Psoas muscle (tissue), 8 donors: ENCODE data around the gene ENDOG. TPM values are rescaled to one million over a fixed set of nuclear protein-coding genes. Genes with fewer than 3 reads are reported as not detected.
"Not testable (repeated sequence)": the region's sequence is repeated elsewhere in the genome, so short reads cannot be mapped to it uniquely, and the experiment has no call there.

ENCODE experiments used
- ATAC-seq, 4 donors: fragments of 200-7000 bp; cut with Tn5 transposase; one replicate each; pipeline ENCODE4 v1.9.1; 2020; ENCODE audit warnings: moderate library complexity in 3 of 4, mild to moderate bottlenecking in 2 of 4
- DNase-seq, 2 donors: peaks; one replicate each; pipeline ENCODE4 v3.0.0-alpha.2; 2020
- H3K27ac ChIP-seq: fragments of 200-600 bp; one replicate; pipeline ENCODE4 v1.8.0; 2022
- H3K27me3 ChIP-seq, 3 donors: fragments of 200-600 bp in 1 of 3; one replicate each; pipeline versions ENCODE4 v1.6.1 to v1.8.0; 2013 to 2022; ENCODE audit warnings: low read length in 2 of 3, mild to moderate bottlenecking in 2 of 3, moderate library complexity in 1 of 3; ENCODE audit not compliant: insufficient read depth in 3 of 3
- H3K36me3 ChIP-seq, 2 donors: fragments of 200-600 bp in 1 of 2; one replicate each; pipeline versions ENCODE4 v1.6.1 to v1.8.0; 2013 to 2022; ENCODE audit warnings: low read depth in 1 of 2, mild to moderate bottlenecking in 1 of 2, moderate library complexity in 1 of 2; ENCODE audit not compliant: insufficient read depth in 1 of 2
- H3K4me1 ChIP-seq: fragments of 200-600 bp; one replicate; pipeline ENCODE4 v1.8.0; 2022
- H3K4me3 ChIP-seq: fragments of 200-600 bp; one replicate; pipeline ENCODE4 v1.8.0; 2022; ENCODE audit warnings: mild to moderate bottlenecking
- H3K9me3 ChIP-seq: fragments of 200-600 bp; one replicate; pipeline ENCODE4 v1.8.0; 2022
- WGBS, 3 donors: extraction: QIAGEN DNeasy Blood & Tissue Kit; methylation state at CpG; one replicate each; pipeline versions ENCODE4 v1.1.6 to v1.1.7; 2013; 5-methylcytosine and 5-hydroxymethylcytosine counted together
- intact Hi-C, 2 donors: fragments of 100-400 bp; cut with DNase I; formaldehyde crosslinking; loops; one replicate each; pipeline versions ENCODE4 v1.11.0 to v1.14.2; 2022
- polyA plus RNA-seq, 3 donors: library from polyadenylated mRNA; stranded (reverse); fragments of 200-250 nt; gene quantifications; one replicate each; pipeline ENCODE4 v1.2.3, GENCODE V29; 2013
- total RNA-seq, 4 donors: library from RNA; stranded (reverse); fragmentation: NEBNext Ultra II Directional in 2 of 4; extraction: Animal tissue kit (Norgen Biotek cat#: 25700) in 2 of 4; gene quantifications; one replicate each; pipeline versions ENCODE4 v1.2.1 to v1.2.4, GENCODE V29; 2021 to 2023
- TF ChIP-seq, protein P1 (sequence below): fragments of 200-600 bp; IDR thresholded peaks from one replicate; pipeline ENCODE4 v1.8.0; 2022; ENCODE audit warnings: antibody characterized with exemption
- donor health status: healthy with polysubstance abuse.
- donor health status: DM: no; HTN: no; CAD: no; lungs with moderate emphysema.
- donor health status: Bipolar disorder and iron deficiency.
- donor health status: healthy.
- donor health status: DM: yes; HTN: yes; CAD: no.
- donor health status: DM: no; HTN: no; CAD: no.
- donor health status: DM: no; HTN: no; CAD: no.
- donor health status: DM: yes; HTN: yes; CAD: no.

Gene ENDOG
- total and polyA plus RNA-seq, 7 donors: 56.0 to 116 (median 89.8) TPM

GRCh38 chr9:128771745-128772519 is 46.4 kb upstream of the ENDOG start, which contains the start of gene ZER1:
ZER1 (minus strand) TSS chr9:128771927; CDS start chr9:128755565, 16,362 bp downstream.
- DNase-seq: peak; percentile 95 to 97
- peak within 1 kb of the TSS; percentile 99 for H3K27ac ChIP-seq
- H3K27me3 ChIP-seq: no peaks in the 10 kb centered on the region
- intact Hi-C loops: loop anchor here in 1 of 2 donors (2.0 to 5.0 kb wide), 2 partner anchors 15 to 70 kb away; partner anchors contain the start of genes PKN3 and TBC1D13
- peaks cover 0 to 14% of the 10 kb centered on the region in 2 donors for H3K36me3 ChIP-seq
- H3K4me3 ChIP-seq: peak within 1 kb of the TSS; percentile 84
- TF ChIP-seq, protein P1, sequence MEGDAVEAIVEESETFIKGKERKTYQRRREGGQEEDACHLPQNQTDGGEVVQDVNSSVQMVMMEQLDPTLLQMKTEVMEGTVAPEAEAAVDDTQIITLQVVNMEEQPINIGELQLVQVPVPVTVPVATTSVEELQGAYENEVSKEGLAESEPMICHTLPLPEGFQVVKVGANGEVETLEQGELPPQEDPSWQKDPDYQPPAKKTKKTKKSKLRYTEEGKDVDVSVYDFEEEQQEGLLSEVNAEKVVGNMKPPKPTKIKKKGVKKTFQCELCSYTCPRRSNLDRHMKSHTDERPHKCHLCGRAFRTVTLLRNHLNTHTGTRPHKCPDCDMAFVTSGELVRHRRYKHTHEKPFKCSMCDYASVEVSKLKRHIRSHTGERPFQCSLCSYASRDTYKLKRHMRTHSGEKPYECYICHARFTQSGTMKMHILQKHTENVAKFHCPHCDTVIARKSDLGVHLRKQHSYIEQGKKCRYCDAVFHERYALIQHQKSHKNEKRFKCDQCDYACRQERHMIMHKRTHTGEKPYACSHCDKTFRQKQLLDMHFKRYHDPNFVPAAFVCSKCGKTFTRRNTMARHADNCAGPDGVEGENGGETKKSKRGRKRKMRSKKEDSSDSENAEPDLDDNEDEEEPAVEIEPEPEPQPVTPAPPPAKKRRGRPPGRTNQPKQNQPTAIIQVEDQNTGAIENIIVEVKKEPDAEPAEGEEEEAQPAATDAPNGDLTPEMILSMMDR: no peak
- H3K4me1 ChIP-seq: peaks cover 15% of the 10 kb centered on the region
- H3K9me3 ChIP-seq: peaks cover 6% of the 10 kb centered on the region
- 1% methylated on average over 61 to 72 of the region's 72 CpGs for WGBS, 3 donors
- peak; percentile 97 to 99 (median 98) for ATAC-seq

- Histone ChIP-seq H3K27ac (peak overlapping the region; percentile 99), H3K4me1 (peaks cover 15% of the 10 kb centered on the region), H3K4me3 (no peak overlapping the region), H3K27me3 (no peaks in the 10 kb centered on the region), H3K9me3 (peaks cover 6% of the 10 kb centered on the region), H3K36me3 (peaks cover 0 to 5% of the 10 kb centered on the region in 2 donors)
- intact Hi-C loops: loop anchor here in 1 of 2 donors (5.0 kb wide), 1 partner anchor 71 kb away; the partner anchor contains the start of gene PKN3
- TF ChIP-seq, protein P1: no peak
- DNase-seq: no peak
- WGBS, 3 donors: 86 to 94% (median 93%) methylated on average over 5 of the region's 5 CpGs
- ATAC-seq: no peak
Observed at GRCh38 chr9:128773049-128773448, 45.3 kb upstream of the ENDOG start.

DNA sequence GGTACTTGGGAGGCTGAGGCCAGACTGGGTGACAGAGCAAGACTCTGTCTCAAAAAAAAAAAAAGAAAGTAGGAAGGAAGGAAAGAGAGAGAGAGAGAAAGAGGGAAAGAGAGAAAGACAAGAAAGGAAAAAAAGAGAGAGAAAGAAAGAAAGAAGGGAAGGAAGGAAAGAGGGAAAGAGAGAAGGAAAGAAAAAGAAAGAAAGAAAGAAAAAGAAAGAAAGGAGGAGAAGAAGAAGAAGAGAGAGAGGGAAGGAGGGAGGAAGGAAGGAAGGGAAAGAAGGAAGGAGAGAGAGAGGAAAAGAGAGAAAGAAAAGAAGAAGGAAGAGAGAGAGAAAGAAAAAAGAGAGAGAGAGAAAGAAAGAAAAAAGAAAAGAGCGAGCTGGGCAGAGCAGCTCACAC is 43.5 kb upstream of the ENDOG start:
- no peak overlapping the region for H3K4me3 ChIP-seq
- intact Hi-C loops: loop anchor here in 1 of 2 donors (5.0 kb wide), 1 partner anchor 73 kb away; the partner anchor contains the start of gene PKN3
- no peak overlapping the region for H3K27ac ChIP-seq
- H3K9me3 ChIP-seq: peaks cover 6% of the 10 kb centered on the region
- no peaks in the 10 kb centered on the region for H3K27me3 ChIP-seq
- H3K4me1 ChIP-seq: peaks cover 13% of the 10 kb centered on the region
- DNase-seq: no peak
- TF ChIP-seq, protein P1: no peak
- no peaks in the 10 kb centered on the region for H3K36me3 ChIP-seq
- ATAC-seq: no peak
- 80 to 91% (median 88%) methylated on average over 1 of the region's 1 CpG for WGBS, 3 donors

DNA sequence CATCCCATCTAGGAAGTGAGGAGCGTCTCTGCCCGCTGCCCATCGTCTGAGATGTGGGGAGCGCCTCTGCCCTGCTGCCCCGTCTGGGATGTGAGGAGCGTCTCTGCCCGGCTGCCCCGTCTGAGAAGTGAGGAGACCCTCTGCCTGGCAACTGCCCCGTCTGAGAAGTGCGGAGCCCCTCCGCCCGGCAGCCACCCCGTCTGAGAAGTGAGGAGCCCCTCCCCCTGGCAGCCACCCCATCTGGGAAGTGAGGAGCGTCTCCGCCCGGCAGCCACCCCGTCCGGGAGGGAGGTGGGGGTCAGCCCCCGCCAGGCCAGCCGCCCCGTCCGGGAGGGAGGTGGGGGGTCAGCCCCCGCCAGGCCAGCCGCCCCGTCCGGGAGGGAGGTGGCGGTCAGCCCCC is 38.2 kb upstream of the ENDOG start:
- H3K27me3 ChIP-seq, DNase-seq, H3K27ac ChIP-seq, H3K4me1 ChIP-seq, ATAC-seq, intact Hi-C loops, H3K4me3 ChIP-seq, H3K36me3 ChIP-seq: not testable (repeated sequence)
- peaks cover 14% of the 10 kb centered on the region for H3K9me3 ChIP-seq
- WGBS, 3 donors: 79 to 93% (median 91%) methylated on average over 8 to 26 of the region's 27 CpGs
